PFSK-1 (cell line): ENCODE measurements around the gene ENSA.

Experiments used
- POLR2AphosphoS5 ChIP-seq: IDR thresholded peaks from 2 replicates; pipeline ENCODE4 v1.6.1; 2012; ENCODE audit warnings: low read depth, mild to moderate bottlenecking, control low read depth, low read length, moderate library complexity
- REST ChIP-seq, 2 experiments: IDR thresholded peaks; 2 replicates each; pipeline versions ENCODE4 v1.6.1 to v1.8.0; 2011 to 2012; ENCODE audit warnings: low read depth in 2 of 2, low read length in 2 of 2, control low read depth in 1 of 2, inconsistent platforms in 1 of 2, mild to moderate bottlenecking in 1 of 2, moderate library complexity in 1 of 2; ENCODE audit not compliant: insufficient read depth in 1 of 2
- TAF1 ChIP-seq: IDR thresholded peaks from 2 replicates; pipeline ENCODE4 v1.6.1; 2012; ENCODE audit warnings: low read length, control low read depth, borderline replicate concordance; ENCODE audit not compliant: insufficient read depth

DNA sequence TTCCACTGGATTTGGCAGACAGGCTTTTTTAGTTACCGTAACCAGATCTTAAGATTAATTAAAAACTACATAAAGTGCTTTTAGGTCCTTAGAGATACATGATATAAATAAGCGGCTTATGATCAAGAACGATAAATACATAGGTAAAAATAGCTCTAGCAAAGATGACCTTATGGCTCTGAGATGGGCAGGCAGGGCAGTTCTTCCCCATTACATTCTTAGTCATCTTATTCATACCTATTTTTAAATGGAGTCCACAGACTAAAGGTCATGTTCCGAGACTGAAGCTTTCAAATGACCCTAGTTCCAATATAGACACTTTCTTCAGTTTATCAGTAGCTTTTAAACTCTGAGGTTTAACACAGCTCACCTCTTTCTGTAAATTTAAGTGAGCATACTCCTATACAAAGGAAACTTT lies 54.3 kb downstream of the ENSA start:
- TF ChIP-seq REST (IDR thresholded peaks at IDR 0.05; ENCODE audit: insufficient read depth in 1 of 2, low read depth in 2 of 2, low read length in 2 of 2) (no peak), TAF1 (no peak), POLR2AphosphoS5 (no peak)
